Activated T-helper 1 cell treated with anti-CD3 and anti-CD28 coated beads, Interleukin-12 subunit alpha, Interleukin-12 subunit beta, Interleukin-2, Interleukin-4 antibody, amounts not matched to agents 30 ng/mL and 10 ng/mL and 1 ng/mL, durations not matched to agents 14 hours and 24 hours and 36 hours (primary cell): ENCODE measurements around the gene PLCG2. TPM values are rescaled to one million over a fixed set of nuclear protein-coding genes. Genes with fewer than 3 reads are reported as not detected.
A peak's percentile ranks its signal among the peaks of the same experiment; 100 is the strongest.

Source experiments
- DNase-seq: peaks from one replicate; pipeline ENCODE4 v3.0.0; 2021; ENCODE audit warnings: low spot score
- H3K27ac Mint-ChIP-seq: one replicate; pipeline ENCODE4 v1.8.0; 2021; ENCODE audit warnings: mild to moderate bottlenecking, mixed read lengths
- H3K27me3 Mint-ChIP-seq: one replicate; pipeline ENCODE4 v1.8.0; 2022; ENCODE audit warnings: mild to moderate bottlenecking, moderate library complexity, mixed read lengths; ENCODE audit not compliant: insufficient read depth
- H3K36me3 Mint-ChIP-seq: one replicate; pipeline ENCODE4 v1.8.0; 2021; ENCODE audit warnings: low read depth, mixed read lengths
- H3K4me1 Mint-ChIP-seq: one replicate; pipeline ENCODE4 v1.8.0; 2021; ENCODE audit warnings: low read depth, mixed read lengths
- H3K4me3 Mint-ChIP-seq: one replicate; pipeline ENCODE4 v1.8.0; 2021; ENCODE audit warnings: mild to moderate bottlenecking, moderate library complexity, mixed read lengths
- H3K9me3 Mint-ChIP-seq: one replicate; pipeline ENCODE4 v1.8.0; 2021; ENCODE audit warnings: mixed read lengths
- intact Hi-C: fragments of 100-400 bp; cut with micrococcal nuclease; formaldehyde crosslinking; loops from one replicate; pipeline ENCODE4 v1.15.1; 2024
- total RNA-seq: library from RNA; stranded (reverse); gene quantifications from 2 replicates; pipeline ENCODE4 v1.2.3, GENCODE V29; 2022

Gene PLCG2
- total RNA-seq, 1 donor from 2014 or later: 13.7 TPM

GRCh38 chr16:81816351-81816750 is 37.3 kb downstream of the PLCG2 start:
- peaks cover 13% of the 10 kb centered on the region for H3K4me1 Mint-ChIP-seq
- no peaks in the 10 kb centered on the region for H3K27me3 Mint-ChIP-seq
- H3K36me3 Mint-ChIP-seq: no peaks in the 10 kb centered on the region
- no peak overlapping the region for H3K27ac Mint-ChIP-seq
- no peak for DNase-seq
- no peaks in the 10 kb centered on the region for H3K9me3 Mint-ChIP-seq
- H3K4me3 Mint-ChIP-seq: no peak overlapping the region
- intact Hi-C loops: no loop called here

GRCh38 chr16:81816793-81817210 is 37.7 kb downstream of the PLCG2 start:
- intact Hi-C loops: no loop called here
- H3K27ac Mint-ChIP-seq: no peak overlapping the region
- H3K4me3 Mint-ChIP-seq: no peak overlapping the region
- H3K27me3 Mint-ChIP-seq: no peaks in the 10 kb centered on the region
- no peaks in the 10 kb centered on the region for H3K36me3 Mint-ChIP-seq
- peaks cover 13% of the 10 kb centered on the region for H3K4me1 Mint-ChIP-seq
- H3K9me3 Mint-ChIP-seq: no peaks in the 10 kb centered on the region
- no peak for DNase-seq

GRCh38 chr16:81817296-81817695 is 38.2 kb downstream of the PLCG2 start:
- Mint-ChIP-seq H3K4me3 (no peak overlapping the region), H3K9me3 (no peaks in the 10 kb centered on the region), H3K4me1 (peaks cover 13% of the 10 kb centered on the region), H3K36me3 (no peaks in the 10 kb centered on the region), H3K27me3 (no peaks in the 10 kb centered on the region), H3K27ac (no peak overlapping the region)
- intact Hi-C loops: no loop called here
- no peak for DNase-seq

GRCh38 chr16:81817789-81818567 is 38.9 kb downstream of the PLCG2 start:
- Mint-ChIP-seq H3K36me3 (no peaks in the 10 kb centered on the region), H3K4me3 (no peak overlapping the region), H3K4me1 (peaks cover 13% of the 10 kb centered on the region), H3K27me3 (no peaks in the 10 kb centered on the region), H3K9me3 (no peaks in the 10 kb centered on the region), H3K27ac (no peak overlapping the region)
- DNase-seq: no peak
- intact Hi-C loops: no loop called here

GRCh38 chr16:81818568-81818896 is 39.4 kb downstream of the PLCG2 start:
- intact Hi-C loops: no loop called here
- Mint-ChIP-seq H3K4me3 (no peak overlapping the region), H3K4me1 (peaks cover 13% of the 10 kb centered on the region), H3K27ac (no peak overlapping the region), H3K27me3 (no peaks in the 10 kb centered on the region), H3K36me3 (no peaks in the 10 kb centered on the region), H3K9me3 (no peaks in the 10 kb centered on the region)
- DNase-seq: no peak

- Mint-ChIP-seq H3K9me3 (no peaks in the 10 kb centered on the region), H3K4me3 (no peak overlapping the region), H3K27ac (no peak overlapping the region), H3K4me1 (peaks cover 13% of the 10 kb centered on the region), H3K36me3 (no peaks in the 10 kb centered on the region), H3K27me3 (no peaks in the 10 kb centered on the region)
- DNase-seq: no peak
- intact Hi-C loops: no loop called here
Measured at GRCh38 chr16:81818905-81819304, 39.8 kb downstream of the PLCG2 start.

- Mint-ChIP-seq H3K27me3 (no peaks in the 10 kb centered on the region), H3K4me3 (no peak overlapping the region), H3K27ac (no peak overlapping the region), H3K36me3 (no peaks in the 10 kb centered on the region), H3K9me3 (no peaks in the 10 kb centered on the region), H3K4me1 (peaks cover 13% of the 10 kb centered on the region)
- no peak for DNase-seq
- intact Hi-C loops: no loop called here
Measured at GRCh38 chr16:81821436-81822128, 42.5 kb downstream of the PLCG2 start.

GRCh38 chr16:81823111-81823510 is 44.0 kb downstream of the PLCG2 start:
- H3K4me1 Mint-ChIP-seq: peaks cover 8% of the 10 kb centered on the region
- H3K4me3 Mint-ChIP-seq: no peak overlapping the region
- DNase-seq: no peak
- intact Hi-C loops: no loop called here
- peaks cover 5% of the 10 kb centered on the region for H3K27me3 Mint-ChIP-seq
- no peaks in the 10 kb centered on the region for H3K9me3 Mint-ChIP-seq
- no peaks in the 10 kb centered on the region for H3K36me3 Mint-ChIP-seq
- no peak overlapping the region for H3K27ac Mint-ChIP-seq

GRCh38 chr16:81823734-81824133 is 44.6 kb downstream of the PLCG2 start:
- Mint-ChIP-seq H3K4me1 (peaks cover 4% of the 10 kb centered on the region), H3K36me3 (no peaks in the 10 kb centered on the region), H3K27ac (no peak overlapping the region), H3K4me3 (no peak overlapping the region), H3K27me3 (peaks cover 5% of the 10 kb centered on the region), H3K9me3 (no peaks in the 10 kb centered on the region)
- DNase-seq: no peak
- intact Hi-C loops: no loop called here

- Mint-ChIP-seq H3K4me1 (peaks cover 9% of the 10 kb centered on the region), H3K9me3 (no peaks in the 10 kb centered on the region), H3K27me3 (peaks cover 12% of the 10 kb centered on the region), H3K36me3 (no peaks in the 10 kb centered on the region), H3K27ac (no peak overlapping the region), H3K4me3 (no peak overlapping the region)
- intact Hi-C loops: no loop called here
- no peak for DNase-seq
Measured at GRCh38 chr16:81826523-81826922, 47.4 kb downstream of the PLCG2 start.

- Mint-ChIP-seq H3K27me3 (peaks cover 16% of the 10 kb centered on the region), H3K27ac (peak overlapping the region; percentile 25), H3K9me3 (no peaks in the 10 kb centered on the region), H3K4me3 (no peak overlapping the region), H3K4me1 (peaks cover 26% of the 10 kb centered on the region), H3K36me3 (no peaks in the 10 kb centered on the region)
- intact Hi-C loops: loop anchor here (2.0 to 5.0 kb wide), 3 partner anchors 34 to 52 kb away; partner anchors contain the start of gene PLCG2
- no peak for DNase-seq
Measured at GRCh38 chr16:81830845-81831540, 51.9 kb downstream of the PLCG2 start.

GRCh38 chr16:81831722-81832126 is 52.6 kb downstream of the PLCG2 start:
- H3K36me3 Mint-ChIP-seq: no peaks in the 10 kb centered on the region
- peak; percentile 21 for DNase-seq
- peaks cover 30% of the 10 kb centered on the region for H3K4me1 Mint-ChIP-seq
- intact Hi-C loops: loop anchor here (2.0 to 5.0 kb wide), 3 partner anchors 34 to 53 kb away; partner anchors contain the start of gene PLCG2
- peaks cover 16% of the 10 kb centered on the region for H3K27me3 Mint-ChIP-seq
- no peaks in the 10 kb centered on the region for H3K9me3 Mint-ChIP-seq
- H3K27ac Mint-ChIP-seq: no peak overlapping the region
- peak overlapping the region; percentile 30 for H3K4me3 Mint-ChIP-seq
